Stomach (tissue), 9 donors: ENCODE results near the gene SP9. TPM values are rescaled to one million over a fixed set of nuclear protein-coding genes. Genes with fewer than 3 reads are reported as not detected.

ENCODE experiments used
- DNase-seq, 2 donors: peaks; one replicate each; pipeline versions ENCODE4 v3.0.0 to v3.0.0-alpha.2; 2013 to 2019
- H3K27ac ChIP-seq, 5 donors: fragments of 200-600 bp in 4 of 5; sonication (generic) in 4 of 5; one replicate each; pipeline ENCODE4 v1.5.1; 2013 to 2019; ENCODE audit warnings: mild to moderate bottlenecking in 1 of 5, moderate library complexity in 1 of 5
- H3K27me3 ChIP-seq, 3 donors: fragments of 200-600 bp; sonication (generic); one replicate each; pipeline ENCODE4 v1.5.1; 2017 to 2019; ENCODE audit warnings: mixed run types in 1 of 3
- H3K36me3 ChIP-seq, 4 donors: fragments of 200-600 bp; sonication (generic); 1 replicate in 3 of 4; 2 replicates in 1 of 4; pipeline ENCODE4 v1.5.1; 2016 to 2019
- H3K4me1 ChIP-seq, 4 donors: fragments of 200-600 bp; sonication (generic); one replicate each; pipeline ENCODE4 v1.5.1; 2016 to 2019
- H3K4me3 ChIP-seq, 4 donors: fragments of 200-600 bp; sonication (generic) in 3 of 4; one replicate each; pipeline ENCODE4 v1.5.1; 2016 to 2019; ENCODE audit warnings: mild to moderate bottlenecking in 1 of 4
- H3K9me3 ChIP-seq, 4 donors: fragments of 200-600 bp; sonication (generic); one replicate each; pipeline ENCODE4 v1.5.1; 2016 to 2019
- EP300 ChIP-seq: sonication (generic); formaldehyde crosslinking; IDR thresholded peaks from one replicate; pipeline ENCODE4 v1.6.1; 2017; ENCODE audit warnings: antibody characterized with exemption
- POLR2A ChIP-seq, 4 donors: fragments of 450-650 bp; IDR thresholded peaks; one replicate each; pipeline ENCODE4 v1.6.1; 2016; ENCODE audit warnings: antibody characterized with exemption in 4 of 4, control low read depth in 2 of 4, mild to moderate bottlenecking in 1 of 4, moderate library complexity in 1 of 4
- POLR2AphosphoS5 ChIP-seq, 3 donors: sonication (generic); formaldehyde crosslinking; IDR thresholded peaks; one replicate each; pipeline ENCODE4 v1.6.1; 2016; ENCODE audit warnings: antibody characterized with exemption in 3 of 3
- WGBS, 5 donors: extraction: QIAGEN DNeasy Blood & Tissue Kit in 3 of 5; methylation state at CpG; one replicate each; pipeline versions ENCODE4 v1.1.5 to v1.1.7; 2013 to 2018; 5-methylcytosine and 5-hydroxymethylcytosine counted together
- intact Hi-C: fragments of 100-400 bp; cut with DNase I; formaldehyde crosslinking; loops from one replicate; pipeline ENCODE4 v1.15.1; 2023; ENCODE audit warnings: low total_unique reads
- polyA plus RNA-seq, 3 donors: library from polyadenylated mRNA; stranded (reverse); fragments of 200-250 nt; gene quantifications; one replicate each; pipeline ENCODE4 v1.2.3, GENCODE V29; 2013
- total RNA-seq, 5 donors: library from RNA; depleted of rRNA; stranded (reverse); fragments of >200 nt; gene quantifications; one replicate each; pipeline versions ENCODE4 v1.1.0 to v1.2.3, GENCODE V29; 2014 to 2016
- TF ChIP-seq, protein P1 (sequence below), 7 experiments: fragments of 450-650 bp in 4 of 7; fragments of 200-600 bp in 3 of 7; sonication (generic) in 3 of 7; IDR thresholded peaks; one replicate each; pipeline ENCODE4 v1.5.1; 2016 to 2019; ENCODE audit warnings: antibody characterized with exemption in 7 of 7, control low read depth in 2 of 7, mild to moderate bottlenecking in 1 of 7
- donor health status: healthy with polysubstance abuse.
- donor health status: Bipolar disorder and iron deficiency.
- donor health status: healthy.

Gene SP9
- total and polyA plus RNA-seq, 8 donors = not detected

DNA sequence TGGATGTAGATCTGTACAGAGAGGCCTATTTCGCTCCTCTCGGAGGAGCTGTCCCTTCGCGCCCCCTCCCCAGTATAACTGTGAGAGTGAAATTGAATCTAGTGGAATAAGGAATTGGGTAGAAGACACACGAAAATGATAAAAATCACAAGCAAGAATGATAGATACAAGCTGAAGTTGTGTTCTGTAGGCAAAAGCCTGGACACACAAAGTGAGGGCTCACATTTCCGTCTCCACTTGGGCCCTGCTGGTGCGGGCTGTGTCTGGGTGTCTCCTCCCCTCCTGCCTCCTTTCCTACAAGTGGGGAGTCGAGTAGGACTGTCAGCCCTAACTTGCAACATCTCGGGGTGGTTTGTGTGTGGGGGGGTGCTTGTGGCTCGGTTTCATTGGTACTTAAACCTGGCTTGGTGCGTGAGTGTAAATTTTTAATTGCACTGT lies 457 bp upstream of the SP9 start:
- no peak overlapping the region for H3K4me3 ChIP-seq
- H3K27me3 ChIP-seq = peaks cover 63 to 100% (median 100%) of the 10 kb centered on the region in 3 donors
- peaks cover 0 to 31% (median 3%) of the 10 kb centered on the region in 4 donors for H3K9me3 ChIP-seq
- TF ChIP-seq POLR2AphosphoS5 (IDR thresholded peaks at IDR 0.05) = no peak
- TF ChIP-seq EP300 = no peak
- TF ChIP-seq, protein P1, sequence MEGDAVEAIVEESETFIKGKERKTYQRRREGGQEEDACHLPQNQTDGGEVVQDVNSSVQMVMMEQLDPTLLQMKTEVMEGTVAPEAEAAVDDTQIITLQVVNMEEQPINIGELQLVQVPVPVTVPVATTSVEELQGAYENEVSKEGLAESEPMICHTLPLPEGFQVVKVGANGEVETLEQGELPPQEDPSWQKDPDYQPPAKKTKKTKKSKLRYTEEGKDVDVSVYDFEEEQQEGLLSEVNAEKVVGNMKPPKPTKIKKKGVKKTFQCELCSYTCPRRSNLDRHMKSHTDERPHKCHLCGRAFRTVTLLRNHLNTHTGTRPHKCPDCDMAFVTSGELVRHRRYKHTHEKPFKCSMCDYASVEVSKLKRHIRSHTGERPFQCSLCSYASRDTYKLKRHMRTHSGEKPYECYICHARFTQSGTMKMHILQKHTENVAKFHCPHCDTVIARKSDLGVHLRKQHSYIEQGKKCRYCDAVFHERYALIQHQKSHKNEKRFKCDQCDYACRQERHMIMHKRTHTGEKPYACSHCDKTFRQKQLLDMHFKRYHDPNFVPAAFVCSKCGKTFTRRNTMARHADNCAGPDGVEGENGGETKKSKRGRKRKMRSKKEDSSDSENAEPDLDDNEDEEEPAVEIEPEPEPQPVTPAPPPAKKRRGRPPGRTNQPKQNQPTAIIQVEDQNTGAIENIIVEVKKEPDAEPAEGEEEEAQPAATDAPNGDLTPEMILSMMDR (IDR thresholded peaks at IDR 0.05) = no peak
- no peak for TF ChIP-seq POLR2A (IDR thresholded peaks at IDR 0.05)
- WGBS, 5 donors = 18 to 22% (median 19%) methylated on average over 11 of the region's 11 CpGs
- intact Hi-C loops = no loop called here
- DNase-seq = peak in 1 of 2 donors; percentile 25
- H3K4me1 ChIP-seq = peaks cover 45 to 58% (median 52%) of the 10 kb centered on the region in 4 donors
- no peak overlapping the region for H3K27ac ChIP-seq
- H3K36me3 ChIP-seq = no peaks in the 10 kb centered on the region

DNA sequence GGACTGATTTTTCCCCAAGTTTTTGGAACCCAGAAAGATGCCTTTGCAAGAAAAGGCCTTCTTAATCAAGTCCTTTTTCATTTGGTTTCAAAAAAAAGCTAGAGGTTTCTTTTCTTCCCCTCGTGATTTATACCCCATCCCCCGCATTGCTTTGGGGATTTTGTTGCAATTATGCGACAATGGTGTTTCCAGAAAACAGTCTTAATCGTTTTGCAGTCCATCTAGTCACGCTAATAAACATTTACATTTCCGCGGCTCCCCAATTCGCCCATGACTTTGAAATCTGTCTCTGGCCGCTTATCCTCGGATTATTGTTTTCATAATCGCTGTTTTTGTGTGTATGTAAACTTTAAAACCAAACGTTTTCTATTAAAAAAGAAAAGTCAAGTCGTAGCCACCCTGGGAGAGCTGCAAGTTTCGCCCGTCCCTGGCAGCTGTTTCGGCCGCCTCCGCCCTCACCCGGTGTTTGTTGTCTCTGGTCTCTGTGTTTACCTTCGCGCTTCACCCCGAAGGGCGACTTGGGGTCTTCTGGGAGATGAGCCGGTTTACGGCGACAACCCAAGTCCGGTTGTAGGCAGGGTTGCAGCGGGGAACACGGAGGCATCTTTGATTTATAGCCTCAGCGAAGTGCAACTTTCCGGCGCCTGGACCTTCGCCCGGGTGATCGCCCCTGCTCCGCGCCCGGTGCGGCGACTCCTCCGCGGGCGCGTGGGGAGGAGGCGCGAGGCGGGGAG lies 667 bp downstream of the SP9 start:
- DNase-seq = no peak
- no peak for TF ChIP-seq POLR2AphosphoS5 (IDR thresholded peaks at IDR 0.05)
- TF ChIP-seq EP300 = no peak
- TF ChIP-seq, protein P1 (IDR thresholded peaks at IDR 0.05) = no peak
- TF ChIP-seq POLR2A (IDR thresholded peaks at IDR 0.05) = no peak
- H3K4me3 ChIP-seq = peak overlapping the region; percentile 22 to 51 (median 34)

DNA sequence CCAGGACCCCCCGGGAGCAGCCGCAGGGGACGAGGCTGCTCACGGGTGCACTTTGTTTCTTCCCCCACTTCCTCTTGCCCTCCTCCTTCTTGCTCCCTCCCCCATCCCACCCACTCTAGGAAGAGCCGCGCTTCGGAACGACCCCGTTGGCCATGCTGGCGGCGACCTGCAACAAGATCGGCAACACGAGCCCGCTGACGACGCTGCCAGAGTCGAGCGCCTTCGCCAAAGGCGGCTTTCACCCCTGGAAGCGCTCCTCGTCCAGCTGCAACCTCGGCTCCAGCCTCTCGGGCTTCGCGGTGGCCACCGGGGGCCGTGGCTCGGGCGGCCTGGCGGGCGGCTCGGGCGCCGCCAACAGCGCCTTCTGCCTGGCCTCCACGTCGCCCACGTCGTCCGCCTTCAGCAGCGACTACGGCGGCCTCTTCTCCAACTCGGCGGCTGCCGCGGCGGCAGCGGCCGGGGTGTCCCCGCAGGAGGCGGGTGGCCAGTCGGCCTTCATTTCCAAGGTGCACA lies 1.3 kb downstream of the SP9 start:
- H3K27me3 ChIP-seq = peaks cover 75 to 100% (median 100%) of the 10 kb centered on the region in 3 donors
- H3K9me3 ChIP-seq = peaks cover 0 to 30% (median 3%) of the 10 kb centered on the region in 4 donors
- intact Hi-C loops = no loop called here
- no peaks in the 10 kb centered on the region for H3K36me3 ChIP-seq
- peaks cover 57 to 71% (median 64%) of the 10 kb centered on the region in 4 donors for H3K4me1 ChIP-seq
- H3K27ac ChIP-seq = no peak overlapping the region
- WGBS, 5 donors = 2 to 5% (median 2%) methylated on average over 22 to 54 of the region's 54 CpGs
- peak in 1 of 2 donors; percentile 60 for DNase-seq
- peak overlapping the region; percentile 22 to 51 (median 34) for H3K4me3 ChIP-seq
- no peak for TF ChIP-seq POLR2A (IDR thresholded peaks at IDR 0.05)
- no peak for TF ChIP-seq EP300
- no peak for TF ChIP-seq POLR2AphosphoS5 (IDR thresholded peaks at IDR 0.05)
- TF ChIP-seq, protein P1 (IDR thresholded peaks at IDR 0.05) = no peak

More for the DNA sequence above, 667 bp downstream of the SP9 start:
- Histone ChIP-seq H3K27me3 (peaks cover 71 to 100% (median 100%) of the 10 kb centered on the region in 3 donors), H3K27ac (no peak overlapping the region), H3K4me1 (peaks cover 51 to 65% (median 58%) of the 10 kb centered on the region in 4 donors), H3K9me3 (peaks cover 0 to 31% (median 3%) of the 10 kb centered on the region in 4 donors), H3K36me3 (no peaks in the 10 kb centered on the region)
- intact Hi-C loops = no loop called here
- 6 to 12% (median 9%) methylated on average over 23 to 47 of the region's 47 CpGs for WGBS, 5 donors

DNA sequence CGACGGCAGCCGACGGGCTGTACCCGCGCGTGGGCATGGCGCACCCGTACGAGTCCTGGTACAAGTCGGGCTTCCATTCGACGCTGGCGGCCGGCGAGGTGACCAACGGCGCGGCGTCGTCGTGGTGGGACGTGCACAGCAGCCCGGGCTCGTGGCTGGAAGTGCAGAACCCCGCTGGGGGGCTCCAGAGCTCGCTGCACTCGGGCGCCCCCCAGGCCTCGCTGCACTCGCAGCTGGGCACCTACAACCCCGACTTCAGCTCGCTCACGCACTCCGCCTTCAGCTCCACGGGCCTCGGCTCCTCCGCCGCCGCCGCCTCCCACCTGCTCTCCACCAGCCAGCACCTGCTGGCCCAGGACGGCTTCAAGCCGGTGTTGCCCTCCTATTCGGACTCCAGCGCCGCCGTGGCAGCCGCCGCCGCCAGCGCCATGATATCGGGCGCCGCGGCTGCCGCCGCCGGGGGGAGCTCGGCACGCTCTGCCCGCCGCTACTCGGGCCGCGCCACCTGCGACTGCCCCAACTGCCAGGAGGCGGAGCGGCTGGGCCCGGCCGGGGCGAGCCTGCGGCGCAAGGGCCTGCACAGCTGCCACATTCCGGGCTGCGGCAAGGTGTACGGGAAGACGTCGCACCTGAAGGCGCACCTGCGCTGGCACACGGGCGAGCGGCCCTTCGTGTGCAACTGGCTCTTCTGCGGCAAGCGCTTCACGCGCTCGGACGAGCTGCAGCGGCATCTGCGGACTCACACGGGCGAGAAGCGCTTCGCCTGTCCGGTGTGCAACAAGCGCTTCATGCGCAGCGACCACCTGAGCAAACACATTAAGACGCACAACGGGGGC lies 2.0 kb downstream of the SP9 start:
- no peak for TF ChIP-seq EP300
- TF ChIP-seq, protein P1 (IDR thresholded peaks at IDR 0.05) = no peak
- no peak for TF ChIP-seq POLR2A (IDR thresholded peaks at IDR 0.05)
- TF ChIP-seq POLR2AphosphoS5 (IDR thresholded peaks at IDR 0.05) = no peak
- 1 to 3% (median 3%) methylated on average over 37 to 102 of the region's 102 CpGs for WGBS, 5 donors
- no peaks in the 10 kb centered on the region for H3K36me3 ChIP-seq
- H3K27ac ChIP-seq = no peak overlapping the region
- peaks cover 0 to 23% (median 3%) of the 10 kb centered on the region in 4 donors for H3K9me3 ChIP-seq
- intact Hi-C loops = no loop called here
- DNase-seq = peak in 1 of 2 donors; percentile 80
- peaks cover 64 to 78% (median 71%) of the 10 kb centered on the region in 4 donors for H3K4me1 ChIP-seq
- H3K4me3 ChIP-seq = peak overlapping the region; percentile 22 to 51 (median 34)
- H3K27me3 ChIP-seq = peaks cover 74 to 100% (median 100%) of the 10 kb centered on the region in 3 donors
